Peyer's patch (tissue), 4 donors: Measurements from ENCODE around the gene TNFRSF8. TPM values are rescaled to one million over a fixed set of nuclear protein-coding genes. Genes with fewer than 3 reads are reported as not detected.
"Not testable (repeated sequence)": the region's sequence is repeated elsewhere in the genome, so short reads cannot be mapped to it uniquely, and the experiment has no call there.

Experiments used
- DNase-seq, 3 donors: peaks; one replicate each; pipeline ENCODE4 v3.0.0-alpha.2; 2017 to 2019
- H3K27ac ChIP-seq, 4 donors: fragments of 200-600 bp; sonication (generic); one replicate each; pipeline ENCODE4 v1.5.1; 2016 to 2019
- H3K27me3 ChIP-seq, 2 donors: fragments of 200-600 bp; sonication (generic); one replicate each; pipeline ENCODE4 v1.5.1; 2019
- H3K36me3 ChIP-seq, 3 donors: fragments of 200-600 bp; sonication (generic); one replicate each; pipeline ENCODE4 v1.5.1; 2016 to 2019
- H3K4me1 ChIP-seq, 4 donors: fragments of 200-600 bp; sonication (generic); one replicate each; pipeline ENCODE4 v1.5.1; 2016 to 2019
- H3K4me3 ChIP-seq, 4 donors: fragments of 200-600 bp; sonication (generic); 1 replicate in 3 of 4; 2 replicates in 1 of 4; pipeline ENCODE4 v1.5.1; 2016 to 2019; ENCODE audit warnings: mild to moderate bottlenecking in 1 of 4
- H3K9me3 ChIP-seq, 4 donors: fragments of 200-600 bp; sonication (generic); one replicate each; pipeline ENCODE4 v1.5.1; 2016 to 2019; ENCODE audit warnings: mild to moderate bottlenecking in 1 of 4
- POLR2A ChIP-seq, 2 donors: fragments of 450-650 bp; IDR thresholded peaks; one replicate each; pipeline ENCODE4 v1.5.1; 2017; ENCODE audit warnings: antibody characterized with exemption in 2 of 2, mild to moderate bottlenecking in 2 of 2, moderate library complexity in 2 of 2
- total RNA-seq, 4 donors: library from RNA; depleted of rRNA; stranded (reverse); fragments of >200 nt; gene quantifications; one replicate each; pipeline ENCODE4 v1.1.0, GENCODE V29; 2016
- TF ChIP-seq, protein P1 (sequence below), 6 experiments: fragments of 450-650 bp in 4 of 6; fragments of 200-600 bp in 2 of 6; sonication (generic) in 1 of 6; IDR thresholded peaks; one replicate each; pipeline ENCODE4 v1.5.1; 2017 to 2019; ENCODE audit warnings: antibody characterized with exemption in 6 of 6, mild to moderate bottlenecking in 3 of 6, moderate library complexity in 1 of 6

Gene TNFRSF8
- total RNA-seq, 4 donors from 2014 or later, result not detected

DNA sequence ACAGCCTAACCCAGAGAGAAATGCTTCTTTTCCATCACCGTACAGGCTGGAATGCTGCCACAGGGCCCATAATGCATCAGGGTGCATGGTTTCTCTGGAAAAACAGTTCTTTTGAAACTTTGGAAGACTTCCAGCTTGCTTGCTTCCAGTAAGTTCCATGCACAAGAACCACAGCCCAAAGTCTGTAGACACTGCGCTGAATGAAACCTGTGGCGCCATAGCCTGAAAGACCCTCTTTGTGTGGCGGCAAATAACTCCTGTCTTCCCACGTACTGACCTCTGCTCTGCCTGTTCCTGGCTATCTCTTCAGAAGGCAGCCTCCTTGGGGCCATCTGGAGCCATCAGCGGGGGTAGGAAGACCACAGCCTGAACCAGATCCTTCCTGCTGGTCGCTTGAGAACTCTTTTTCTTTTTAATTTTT is 28.7 kb upstream of the TNFRSF8 start:
- DNase-seq, result no peak
- no peak overlapping the region for H3K4me3 ChIP-seq
- no peaks in the 10 kb centered on the region for H3K27me3 ChIP-seq
- TF ChIP-seq POLR2A (IDR thresholded peaks at IDR 0.05), result no peak
- TF ChIP-seq, protein P1, sequence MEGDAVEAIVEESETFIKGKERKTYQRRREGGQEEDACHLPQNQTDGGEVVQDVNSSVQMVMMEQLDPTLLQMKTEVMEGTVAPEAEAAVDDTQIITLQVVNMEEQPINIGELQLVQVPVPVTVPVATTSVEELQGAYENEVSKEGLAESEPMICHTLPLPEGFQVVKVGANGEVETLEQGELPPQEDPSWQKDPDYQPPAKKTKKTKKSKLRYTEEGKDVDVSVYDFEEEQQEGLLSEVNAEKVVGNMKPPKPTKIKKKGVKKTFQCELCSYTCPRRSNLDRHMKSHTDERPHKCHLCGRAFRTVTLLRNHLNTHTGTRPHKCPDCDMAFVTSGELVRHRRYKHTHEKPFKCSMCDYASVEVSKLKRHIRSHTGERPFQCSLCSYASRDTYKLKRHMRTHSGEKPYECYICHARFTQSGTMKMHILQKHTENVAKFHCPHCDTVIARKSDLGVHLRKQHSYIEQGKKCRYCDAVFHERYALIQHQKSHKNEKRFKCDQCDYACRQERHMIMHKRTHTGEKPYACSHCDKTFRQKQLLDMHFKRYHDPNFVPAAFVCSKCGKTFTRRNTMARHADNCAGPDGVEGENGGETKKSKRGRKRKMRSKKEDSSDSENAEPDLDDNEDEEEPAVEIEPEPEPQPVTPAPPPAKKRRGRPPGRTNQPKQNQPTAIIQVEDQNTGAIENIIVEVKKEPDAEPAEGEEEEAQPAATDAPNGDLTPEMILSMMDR (IDR thresholded peaks at IDR 0.05), result no peak
- peaks cover 0 to 3% (median 0%) of the 10 kb centered on the region in 4 donors for H3K4me1 ChIP-seq
- no peak overlapping the region for H3K27ac ChIP-seq
- peaks cover 0 to 29% (median 0%) of the 10 kb centered on the region in 3 donors for H3K36me3 ChIP-seq
- H3K9me3 ChIP-seq, result no peaks in the 10 kb centered on the region

DNA sequence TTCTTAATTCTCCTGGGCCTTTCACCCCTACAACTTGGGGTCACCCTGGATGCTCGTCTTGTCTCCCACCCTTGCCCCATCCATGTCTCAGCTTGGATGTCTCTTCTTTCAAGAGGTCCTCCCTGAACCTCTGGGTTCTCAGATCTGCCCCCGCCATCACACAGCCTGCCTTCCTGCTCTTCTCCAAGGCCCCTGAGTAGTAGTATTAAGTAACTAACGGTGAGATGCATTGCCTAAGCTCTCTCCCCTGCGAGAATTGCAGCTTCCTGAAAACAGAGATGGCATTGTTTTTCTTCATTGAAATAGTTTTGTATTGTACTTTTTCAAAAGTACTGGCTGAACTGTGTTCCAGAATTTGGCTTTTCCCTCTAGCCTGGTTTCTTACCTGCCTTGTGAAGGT is 27.8 kb upstream of the TNFRSF8 start:
- no peak for TF ChIP-seq POLR2A (IDR thresholded peaks at IDR 0.05)
- TF ChIP-seq, protein P1 (IDR thresholded peaks at IDR 0.05), result no peak
- Histone ChIP-seq H3K4me1 (peaks cover 0 to 6% (median 0%) of the 10 kb centered on the region in 4 donors), H3K36me3 (peaks cover 0 to 20% (median 0%) of the 10 kb centered on the region in 3 donors), H3K27ac (no peak overlapping the region), H3K27me3 (no peaks in the 10 kb centered on the region), H3K9me3 (no peaks in the 10 kb centered on the region), H3K4me3 (no peak overlapping the region)
- DNase-seq, result no peak

DNA sequence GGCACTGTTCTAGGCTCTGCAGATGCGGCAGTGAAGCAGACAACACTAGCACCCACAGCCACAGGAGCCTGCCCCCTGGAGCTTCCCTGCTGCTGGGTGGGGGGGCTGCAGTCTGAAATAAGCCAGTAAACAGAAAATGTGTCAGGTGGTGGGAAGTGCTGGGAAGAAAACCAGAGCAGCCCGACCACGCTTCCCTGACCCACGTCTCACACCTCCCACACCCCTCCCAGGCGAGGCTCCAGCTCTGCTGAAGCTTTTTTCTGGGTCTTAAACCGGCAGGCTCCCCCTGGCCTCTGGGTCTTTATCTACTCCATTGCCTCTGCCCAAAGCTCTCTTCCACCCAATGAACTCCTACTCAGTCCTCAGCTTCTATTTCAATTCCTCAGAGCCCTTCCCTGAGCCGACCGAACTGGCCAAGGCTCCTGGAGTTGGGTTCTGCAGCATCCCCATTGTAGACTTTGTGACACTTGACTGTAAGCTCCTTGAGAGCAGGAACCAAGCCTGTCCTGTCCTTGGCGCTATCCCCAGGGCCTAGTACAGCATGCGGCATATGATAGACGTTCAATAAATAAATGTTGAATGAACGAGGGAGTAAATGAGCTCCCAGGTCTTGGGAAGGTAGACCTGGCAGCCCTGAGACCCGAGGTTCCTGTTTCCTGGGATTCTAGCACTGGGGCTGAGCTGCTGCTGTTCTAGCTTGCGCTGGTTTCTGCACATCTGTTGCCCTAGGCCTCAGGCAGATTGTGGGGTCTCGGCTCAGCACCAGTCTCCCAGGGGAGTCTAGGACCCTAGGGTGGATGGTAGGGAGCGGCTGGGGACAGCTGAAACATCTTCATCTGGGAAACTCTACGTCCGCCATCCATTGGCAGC is 25.4 kb upstream of the TNFRSF8 start:
- Histone ChIP-seq H3K9me3 (no peaks in the 10 kb centered on the region), H3K36me3 (peaks cover 0 to 3% (median 0%) of the 10 kb centered on the region in 3 donors), H3K27ac (no peak overlapping the region), H3K27me3 (no peaks in the 10 kb centered on the region), H3K4me1 (peaks cover 0 to 6% (median 0%) of the 10 kb centered on the region in 4 donors), H3K4me3 (no peak overlapping the region)
- no peak for DNase-seq
- TF ChIP-seq, protein P1 (IDR thresholded peaks at IDR 0.05), result no peak
- no peak for TF ChIP-seq POLR2A (IDR thresholded peaks at IDR 0.05)

DNA sequence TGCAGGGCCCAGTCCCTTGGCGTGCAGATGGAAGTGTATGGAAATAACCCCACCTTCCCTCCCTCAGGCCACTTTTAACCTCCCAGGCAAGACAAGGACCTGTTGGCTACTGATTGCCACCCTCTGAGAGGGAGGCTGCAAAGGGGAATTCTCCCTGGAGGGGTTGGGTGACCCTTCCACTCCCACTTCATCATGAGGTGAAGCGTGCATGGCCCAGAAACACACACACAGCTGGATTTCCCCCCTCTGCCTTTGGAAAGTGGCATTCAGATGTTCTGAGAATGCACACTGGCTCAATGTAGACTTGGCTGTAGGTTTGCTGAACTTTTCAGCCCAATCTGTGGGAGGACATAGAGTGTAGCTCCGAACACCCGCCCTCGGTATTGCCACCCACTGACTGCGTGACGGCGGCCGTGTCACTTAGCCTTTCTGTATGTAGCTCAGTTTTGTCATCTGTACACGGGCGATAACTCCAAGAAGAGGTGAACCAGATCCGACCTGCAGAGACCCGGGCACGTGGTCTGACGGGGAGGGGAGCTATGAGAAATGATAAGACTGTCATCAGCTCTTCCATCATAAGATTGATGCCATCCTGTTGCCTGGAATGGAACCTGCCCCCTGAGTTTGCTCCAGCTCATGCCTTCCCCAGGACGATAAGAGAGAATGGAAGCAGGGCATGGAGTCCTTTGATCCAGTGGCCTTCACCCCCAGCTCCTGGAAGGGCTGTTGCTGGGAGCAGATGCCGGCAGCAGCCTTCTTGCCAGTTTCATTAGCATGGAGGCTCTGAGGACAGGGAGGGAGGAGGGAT is 24.5 kb upstream of the TNFRSF8 start:
- H3K27ac ChIP-seq, result peak overlapping the region in 2 of 4 donors; percentile 75 to 77
- H3K27me3 ChIP-seq, result no peaks in the 10 kb centered on the region
- H3K36me3 ChIP-seq, result no peaks in the 10 kb centered on the region
- no peak overlapping the region for H3K4me3 ChIP-seq
- DNase-seq, result no peak
- TF ChIP-seq, protein P1 (IDR thresholded peaks at IDR 0.05), result no peak
- TF ChIP-seq POLR2A (IDR thresholded peaks at IDR 0.05), result no peak
- H3K9me3 ChIP-seq, result no peaks in the 10 kb centered on the region
- peaks cover 0 to 6% (median 0%) of the 10 kb centered on the region in 4 donors for H3K4me1 ChIP-seq

DNA sequence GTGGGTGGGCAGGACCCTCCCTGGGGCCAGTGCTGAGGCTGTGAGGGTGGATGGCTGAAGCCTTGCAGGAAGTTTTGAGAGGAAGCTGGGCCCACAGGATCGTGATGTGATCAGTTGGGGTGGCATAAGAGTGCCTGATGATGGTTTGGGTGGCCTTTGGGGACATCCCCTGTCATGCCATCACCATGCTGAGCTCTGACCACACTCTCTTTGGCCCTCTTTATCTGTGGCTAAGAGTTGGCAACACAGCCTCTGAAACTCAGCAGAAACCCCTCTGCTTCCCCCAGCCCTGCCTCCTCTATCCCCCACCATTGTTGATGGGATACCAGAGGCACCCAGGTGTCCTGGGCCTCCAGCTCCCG is 24.0 kb upstream of the TNFRSF8 start:
- Histone ChIP-seq H3K36me3 (no peaks in the 10 kb centered on the region), H3K9me3 (no peaks in the 10 kb centered on the region), H3K4me1 (peaks cover 0 to 6% (median 1%) of the 10 kb centered on the region in 4 donors), H3K27me3 (no peaks in the 10 kb centered on the region), H3K27ac (peak overlapping the region in 2 of 4 donors; percentile 75 to 77), H3K4me3 (no peak overlapping the region)
- no peak for DNase-seq
- no peak for TF ChIP-seq POLR2A (IDR thresholded peaks at IDR 0.05)
- TF ChIP-seq, protein P1 (IDR thresholded peaks at IDR 0.05), result no peak

DNA sequence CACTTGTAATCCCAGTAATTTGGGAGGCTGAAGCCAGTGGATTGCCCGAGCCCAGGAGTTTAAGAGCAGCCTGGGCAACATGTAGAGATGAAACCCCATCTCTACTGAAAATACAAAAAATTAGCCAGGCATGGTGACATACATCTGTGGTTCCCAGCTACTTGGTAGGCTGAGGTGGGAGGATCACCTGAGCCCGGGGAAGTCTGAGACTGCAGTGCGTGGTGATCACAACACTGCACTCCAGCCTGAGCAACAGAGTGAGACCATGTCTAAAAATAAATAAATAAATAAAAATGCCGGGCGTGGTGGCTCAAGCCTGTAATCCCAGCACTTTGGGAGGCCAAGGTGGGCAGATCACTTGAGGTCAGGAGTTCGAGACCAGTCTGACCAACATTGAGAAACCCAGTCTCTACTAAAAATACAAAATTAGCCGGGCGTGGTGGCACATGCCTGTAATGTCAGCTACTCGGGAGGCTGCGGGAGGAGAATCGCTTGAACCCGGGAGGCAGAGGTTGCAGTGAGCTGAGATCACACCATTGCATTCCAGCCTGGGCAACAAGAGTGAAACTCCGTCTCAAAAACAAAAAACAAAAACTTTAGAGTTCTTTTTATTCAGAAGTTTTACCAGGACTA is 23.2 kb upstream of the TNFRSF8 start:
- peak overlapping the region in 2 of 4 donors; percentile 75 to 77 for H3K27ac ChIP-seq
- not testable (repeated sequence) for H3K27me3 ChIP-seq, H3K9me3 ChIP-seq, H3K36me3 ChIP-seq, H3K4me3 ChIP-seq, H3K4me1 ChIP-seq
- DNase-seq, result peak in 2 of 3 donors; percentile 72
